ENCODE measurements around the gene GJB6.

Gene GJB6

GRCh38 chr13:20227288-20227687, 4.8 kb downstream of the GJB6 start:
- DNase-seq (ENCODE audit: low read depth in 3 of 3): no peak

GRCh38 chr13:20222553-20222952, 9.6 kb downstream of the GJB6 start:
- DNase-seq (ENCODE audit: low read depth in 3 of 3): no peak

- DNase-seq (ENCODE audit: low read depth in 3 of 3): no peak
Measured at GRCh38 chr13:20221772-20222171, 10.3 kb downstream of the GJB6 start.

- DNase-seq (ENCODE audit: low read depth in 3 of 3): no peak
Measured at GRCh38 chr13:20219577-20219976, 12.5 kb downstream of the GJB6 start.

GRCh38 chr13:20217168-20217567, 15.0 kb downstream of the GJB6 start:
- no peak for DNase-seq (ENCODE audit: low read depth in 3 of 3)

GRCh38 chr13:20209948-20210347, 22.2 kb downstream of the GJB6 start:
- DNase-seq (ENCODE audit: low read depth in 3 of 3): no peak

GRCh38 chr13:20206698-20207235, 25.4 kb downstream of the GJB6 start:
- DNase-seq (ENCODE audit: low read depth in 3 of 3): no peak

GRCh38 chr13:20206065-20206697, 25.9 kb downstream of the GJB6 start:
- DNase-seq (ENCODE audit: low read depth in 3 of 3): no peak

- DNase-seq (ENCODE audit: low read depth in 3 of 3): no peak
Measured at GRCh38 chr13:20198781-20199180, 33.3 kb downstream of the GJB6 start.

- DNase-seq (ENCODE audit: low read depth in 3 of 3): no peak
Measured at GRCh38 chr13:20197361-20197834, 34.7 kb downstream of the GJB6 start.

GRCh38 chr13:20195801-20196200, 36.3 kb downstream of the GJB6 start:
- no peak for DNase-seq (ENCODE audit: low read depth in 3 of 3)

- no peak for DNase-seq (ENCODE audit: low read depth in 3 of 3)
Measured at GRCh38 chr13:20193907-20194631, 38.0 kb downstream of the GJB6 start.

GRCh38 chr13:20193162-20193906, 38.8 kb downstream of the GJB6 start:
- no peak for DNase-seq (ENCODE audit: low read depth in 3 of 3)

GRCh38 chr13:20192836-20193161, 39.3 kb downstream of the GJB6 start, which contains the start of gene GJB2:
GJB2 (minus strand) TSS chr13:20192938; CDS start chr13:20189581, 3,357 bp downstream.
- DNase-seq (ENCODE audit: low read depth in 3 of 3): no peak

- DNase-seq (ENCODE audit: low read depth in 3 of 3): no peak
Measured at GRCh38 chr13:20192158-20192835, 39.8 kb downstream of the GJB6 start.

GRCh38 chr13:20191311-20192157, 40.6 kb downstream of the GJB6 start:
- no peak for DNase-seq (ENCODE audit: low read depth in 3 of 3)

GRCh38 chr13:20190481-20191310, 41.4 kb downstream of the GJB6 start:
- no peak for DNase-seq (ENCODE audit: low read depth in 3 of 3)

GRCh38 chr13:20190076-20190475, 42.0 kb downstream of the GJB6 start:
- no peak for DNase-seq (ENCODE audit: low read depth in 3 of 3)

GRCh38 chr13:20188667-20189553, 43.2 kb downstream of the GJB6 start:
- DNase-seq (ENCODE audit: low read depth in 3 of 3): no peak

Data from stimulated activated CD4-positive, alpha-beta T cell treated with anti-CD3 and anti-CD28 coated beads, TNF-alpha, amount 100 ng/mL, for 48 hours (primary cell).